Posterior cingulate gyrus (tissue), 11 donors: ENCODE data around the gene TRPM5.
A peak's percentile ranks its signal among the peaks of the same experiment; 100 is the strongest.

ENCODE experiments used
- DNase-seq, 10 donors: peaks; one replicate each; pipeline versions ENCODE4 v3.0.0 to v3.0.0-alpha.2; 2020 to 2021; ENCODE audit warnings: mixed read lengths in 3 of 10
- intact Hi-C: fragments of 100-400 bp; cut with DNase I; formaldehyde crosslinking; loops from one replicate; pipeline ENCODE4 v1.15.1; 2023

The TRPM5 gene

DNA sequence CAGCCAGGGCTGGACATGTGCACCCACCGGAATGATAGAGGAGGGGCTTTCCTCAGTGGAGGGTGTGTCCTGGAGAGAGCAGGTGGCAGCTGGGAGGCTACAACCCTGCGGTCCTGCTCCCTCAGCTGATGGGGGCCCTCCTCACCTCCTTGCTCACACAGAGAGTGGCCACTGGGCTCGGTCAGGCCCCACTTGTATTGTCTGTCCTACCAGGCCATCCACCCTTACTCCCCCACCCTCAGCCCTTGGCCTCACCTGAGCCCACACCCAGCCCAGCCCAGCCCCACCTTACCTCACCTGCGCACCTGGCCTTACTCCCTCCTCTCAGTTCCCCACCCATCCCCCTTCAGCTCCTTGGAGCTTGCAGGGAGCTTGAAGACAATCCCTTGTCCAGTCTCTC lies 3.1 kb downstream of the TRPM5 start:
- peak in 4 of 10 donors; percentile 6 to 72 (median 56) for DNase-seq
- intact Hi-C loops: no loop called here

DNA sequence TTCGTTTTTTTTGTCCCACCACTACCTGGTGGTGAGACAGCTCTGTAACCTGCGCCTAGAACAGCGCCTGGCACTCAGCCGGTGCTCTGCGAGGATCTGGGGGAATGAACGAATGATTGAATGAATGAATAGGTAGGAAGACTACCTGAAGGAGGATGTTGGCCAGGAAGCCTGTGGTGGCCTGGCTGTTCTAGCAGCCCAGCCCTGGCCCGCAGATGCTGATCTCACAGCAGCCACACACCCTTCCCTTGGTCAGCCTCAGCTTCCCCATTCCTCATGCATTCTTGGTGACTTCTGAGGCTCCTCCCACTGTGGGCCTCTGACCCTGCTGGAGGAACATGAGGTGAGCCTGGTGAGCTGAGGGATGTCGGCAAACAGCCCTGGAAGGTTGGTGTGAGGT lies 3.7 kb downstream of the TRPM5 start:
- intact Hi-C loops: no loop called here
- DNase-seq: peak in 4 of 10 donors; percentile 4 to 47 (median 26)

DNA sequence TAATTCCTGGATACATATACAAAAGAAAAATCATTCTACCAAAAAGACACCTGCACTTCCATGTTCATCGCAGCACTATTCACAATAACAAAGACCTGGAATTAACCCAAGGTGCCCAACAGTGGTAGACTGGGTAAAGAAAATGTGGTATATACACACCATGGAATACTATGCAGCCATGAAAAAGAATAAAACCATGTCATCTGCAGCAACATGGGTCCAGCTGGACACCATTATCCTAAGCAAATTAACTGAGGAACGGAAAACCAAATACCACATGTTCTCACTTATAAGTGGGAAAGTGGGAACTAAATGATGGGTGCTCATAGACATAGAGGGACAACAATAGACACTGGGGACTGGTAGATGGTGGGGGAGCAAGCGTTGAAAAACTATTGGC lies 4.5 kb downstream of the TRPM5 start:
- no peak for DNase-seq
- intact Hi-C loops: no loop called here

DNA sequence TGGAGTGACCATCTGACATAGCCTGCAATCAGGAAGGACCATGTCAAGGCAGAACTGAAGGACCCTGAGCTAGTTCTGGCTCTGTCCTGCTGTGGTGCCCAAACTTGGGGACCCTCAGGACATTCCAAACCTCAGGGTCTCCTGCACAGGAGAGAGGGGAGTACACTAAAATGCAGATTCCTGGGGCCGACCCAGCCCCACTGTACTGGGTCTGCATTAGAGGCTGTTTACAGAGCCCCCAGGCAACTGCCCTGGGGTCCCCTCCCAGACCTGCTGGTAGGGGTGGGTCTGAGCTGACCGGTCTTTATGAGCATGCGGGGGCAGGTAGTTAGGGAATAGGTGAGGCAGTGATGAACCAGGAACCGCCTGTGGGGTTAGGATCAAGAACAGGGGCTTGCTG lies 6.8 kb downstream of the TRPM5 start:
- peak in 4 of 10 donors; percentile 9 to 53 (median 52) for DNase-seq
- intact Hi-C loops: no loop called here

DNA sequence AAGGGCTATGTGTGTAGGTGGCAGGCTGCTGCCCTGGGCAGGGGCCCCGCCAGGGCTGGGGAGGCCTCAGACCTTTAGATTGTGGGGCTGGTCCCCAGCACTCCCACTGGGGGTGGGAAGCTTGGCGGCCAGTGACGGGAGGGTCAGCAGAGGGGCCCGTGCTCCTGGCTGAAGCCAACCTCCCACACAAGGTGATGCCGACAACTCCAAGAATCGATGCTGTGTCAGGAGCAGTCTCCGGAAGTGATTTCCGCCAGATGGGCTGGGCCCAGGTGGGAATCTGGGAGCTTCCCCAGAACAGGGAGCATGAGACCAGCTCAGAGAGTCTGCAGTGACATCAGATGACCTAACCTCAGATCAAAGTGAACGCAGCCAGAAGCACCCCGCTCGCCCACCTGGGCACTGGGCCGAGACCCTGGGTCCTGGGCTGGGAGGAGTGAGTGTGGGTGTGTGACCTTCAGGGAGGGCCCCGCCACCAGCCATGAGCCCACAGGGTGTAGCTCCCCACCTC lies 7.7 kb downstream of the TRPM5 start:
- peak in 3 of 10 donors; percentile 52 to 75 (median 60) for DNase-seq
- intact Hi-C loops: no loop called here

DNA sequence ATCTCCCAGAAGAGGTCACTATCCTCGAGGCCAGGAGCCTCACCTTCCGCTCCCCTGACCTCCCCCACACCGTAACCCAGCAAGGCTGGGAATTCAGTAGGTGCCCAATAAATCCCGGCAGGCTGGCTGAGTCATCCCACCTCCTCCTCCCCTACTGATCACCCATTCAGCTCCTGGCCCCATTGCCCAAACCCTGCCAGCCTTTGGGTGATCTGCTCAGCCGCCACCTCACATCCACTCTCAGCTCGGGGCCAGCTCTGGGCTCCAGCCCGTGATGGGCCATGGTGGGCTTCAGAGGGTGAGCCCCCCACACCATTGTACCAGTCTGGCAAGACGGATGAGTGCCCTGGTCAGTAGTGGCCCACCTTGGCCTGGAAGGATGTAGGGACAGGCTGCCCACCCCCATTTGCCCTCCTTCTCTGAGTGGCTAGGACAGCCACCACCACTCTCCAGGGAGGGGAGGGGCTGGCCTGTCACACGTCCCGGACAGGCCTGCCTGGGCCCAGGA lies 8.2 kb downstream of the TRPM5 start:
- DNase-seq: peak in 4 of 10 donors; percentile 15 to 60 (median 36)
- intact Hi-C loops: no loop called here

DNA sequence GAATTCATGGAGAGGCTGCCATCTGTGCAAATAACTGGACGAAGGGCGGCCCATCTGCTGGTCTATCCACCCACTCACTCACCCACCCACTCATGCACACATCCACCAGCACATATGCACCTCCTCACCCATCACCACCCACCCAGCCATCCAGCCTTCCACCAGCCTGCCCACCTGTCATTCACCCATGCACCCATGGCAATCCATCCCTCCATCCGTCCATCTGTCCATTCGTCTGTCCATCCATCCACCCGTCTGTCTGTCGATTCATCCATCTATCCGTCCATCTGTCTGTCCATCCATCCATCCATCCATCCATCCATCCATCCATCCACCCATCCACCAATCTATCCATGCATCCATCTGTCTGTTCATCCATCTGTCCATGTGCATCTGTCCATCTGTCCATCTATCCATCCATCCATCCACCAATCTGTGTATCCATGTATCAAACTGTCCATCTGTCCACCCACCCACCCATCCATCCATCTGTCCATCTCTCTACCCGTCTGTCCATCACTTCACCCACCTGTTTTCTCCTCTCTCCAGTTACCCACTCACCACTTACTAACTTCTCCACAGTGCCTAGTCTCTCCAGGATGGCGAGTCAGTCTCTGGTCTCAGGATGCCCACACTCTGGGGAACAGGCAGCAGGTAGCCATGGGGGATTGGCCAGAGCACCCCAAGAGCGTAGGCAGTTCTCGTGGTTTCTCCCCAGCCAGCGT lies 8.9 kb downstream of the TRPM5 start:
- intact Hi-C loops: no loop called here
- peak in 3 of 10 donors; percentile 41 to 78 (median 51) for DNase-seq

DNA sequence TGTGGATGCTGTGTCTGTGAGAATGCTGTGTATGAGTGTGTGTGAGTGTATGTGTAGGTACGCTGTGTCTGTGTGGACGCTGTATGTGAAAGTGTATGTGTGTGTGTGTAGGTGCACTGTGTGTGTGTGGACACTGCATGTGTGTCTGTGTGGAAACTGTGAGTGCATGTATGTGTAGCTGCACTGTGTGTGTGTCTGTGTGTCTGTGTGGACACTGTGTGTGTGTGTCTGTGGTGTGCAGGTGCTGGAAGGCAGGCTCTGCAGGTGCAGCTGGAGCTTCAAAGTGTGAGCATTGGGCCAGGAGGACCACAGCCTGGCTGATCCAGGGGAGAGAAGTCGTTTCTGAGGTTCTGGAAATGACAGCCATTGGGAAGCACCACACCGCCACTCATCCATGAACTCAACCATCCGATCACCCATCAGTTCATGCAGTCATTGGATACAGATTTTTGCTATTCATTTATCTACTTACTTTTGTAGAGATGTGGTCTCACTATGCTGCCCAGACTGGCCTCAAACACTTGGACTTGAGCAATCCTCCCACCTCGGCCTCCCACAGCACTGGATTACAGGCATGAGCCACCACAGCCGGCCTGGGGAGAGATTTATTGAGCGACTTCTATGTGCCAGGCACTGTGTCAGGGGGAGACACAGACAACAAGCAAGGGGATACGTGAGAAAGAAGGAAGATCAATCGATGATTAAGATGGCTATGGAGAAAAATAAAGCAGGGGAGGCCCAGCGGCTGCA lies 9.6 kb downstream of the TRPM5 start:
- intact Hi-C loops: no loop called here
- peak in 3 of 10 donors; percentile 13 to 61 (median 27) for DNase-seq

DNA sequence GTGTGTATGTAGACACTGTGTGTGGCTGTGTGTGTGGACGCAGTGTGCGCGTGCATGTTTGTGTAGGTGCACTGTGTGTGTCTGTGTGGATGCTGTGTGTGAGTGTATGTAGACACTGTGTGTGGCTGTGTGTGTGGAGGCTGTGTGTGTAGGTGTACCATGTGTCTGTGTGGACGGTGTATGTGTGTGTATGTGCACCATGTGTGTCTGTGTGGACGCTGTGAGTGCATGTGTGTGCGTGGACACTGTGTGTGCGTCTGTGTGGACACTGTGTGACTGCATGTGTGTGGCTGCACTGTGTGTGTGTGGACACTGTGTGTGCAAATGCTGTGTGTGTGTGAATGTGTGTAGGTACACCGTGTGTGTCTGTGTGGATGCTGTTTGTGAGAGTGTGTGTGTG lies 10.3 kb downstream of the TRPM5 start:
- intact Hi-C loops: no loop called here
- peak in 2 of 10 donors; percentile 13 to 43 for DNase-seq

DNA sequence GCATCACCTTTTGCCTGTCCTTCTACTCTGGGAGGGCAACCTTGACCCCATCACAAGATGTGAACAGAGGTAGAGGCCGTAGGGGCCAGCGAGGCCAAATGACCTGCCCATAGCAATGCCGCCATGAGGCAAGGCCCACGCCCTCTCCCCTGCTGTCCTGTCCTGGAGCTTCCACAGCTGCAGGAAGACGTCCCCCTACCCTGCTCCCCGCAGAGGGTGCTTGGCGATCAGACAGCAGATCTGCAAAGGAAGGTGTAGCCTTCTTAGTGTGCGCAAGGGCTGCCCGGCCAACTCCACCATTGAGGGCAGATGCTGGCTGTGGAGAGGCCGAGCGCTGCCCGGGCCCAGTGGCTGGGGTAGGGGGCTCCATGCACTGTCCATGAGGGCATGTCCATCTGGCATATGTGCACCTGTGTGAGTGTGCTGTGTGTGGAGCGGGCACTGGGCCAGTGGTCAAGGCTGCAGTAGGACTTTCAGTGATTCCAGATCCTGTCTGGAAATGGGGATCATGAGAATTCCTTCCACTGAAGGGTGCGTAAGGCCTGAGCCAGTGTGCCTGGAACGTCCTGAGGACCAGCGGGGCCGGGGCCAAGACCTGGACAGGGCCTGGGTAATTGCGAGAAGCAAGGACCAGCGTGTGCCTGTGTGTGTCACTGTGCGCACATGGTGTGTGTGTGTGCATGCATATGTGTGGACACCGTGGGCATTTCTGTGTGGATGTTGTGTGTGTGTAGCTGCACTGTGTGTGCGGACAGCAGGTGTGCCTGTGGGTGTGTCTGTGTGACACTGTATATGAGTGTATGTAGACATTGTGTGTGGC lies 11.0 kb downstream of the TRPM5 start:
- peak in 5 of 10 donors; percentile 3 to 65 (median 45) for DNase-seq

DNA sequence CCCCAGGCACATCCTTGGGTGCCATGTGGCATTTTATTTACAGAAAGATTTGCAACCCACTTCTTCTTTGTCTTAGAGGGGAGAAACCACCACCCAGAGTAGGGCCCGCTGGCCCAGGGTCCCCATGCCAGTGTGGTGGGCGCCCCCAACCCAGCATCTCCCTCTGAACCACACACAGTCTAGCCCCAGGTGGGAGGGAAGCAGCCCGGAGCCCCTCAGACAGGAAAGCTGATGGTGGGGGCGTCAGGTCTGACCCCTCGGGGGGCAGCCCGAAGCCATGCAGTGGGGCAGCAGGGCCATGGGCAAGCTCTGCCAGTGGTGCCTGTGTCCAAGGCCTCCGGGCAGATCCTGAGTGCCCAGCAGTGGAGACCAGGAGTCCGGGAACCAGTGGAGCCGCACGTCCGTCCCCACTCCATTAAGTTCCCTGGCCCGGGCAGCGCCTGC lies 11.7 kb downstream of the TRPM5 start:
- intact Hi-C loops: no loop called here
- DNase-seq: peak in 5 of 10 donors; percentile 3 to 78 (median 20)

More for the DNA sequence above, 11.0 kb downstream of the TRPM5 start:
- intact Hi-C loops: no loop called here

DNA sequence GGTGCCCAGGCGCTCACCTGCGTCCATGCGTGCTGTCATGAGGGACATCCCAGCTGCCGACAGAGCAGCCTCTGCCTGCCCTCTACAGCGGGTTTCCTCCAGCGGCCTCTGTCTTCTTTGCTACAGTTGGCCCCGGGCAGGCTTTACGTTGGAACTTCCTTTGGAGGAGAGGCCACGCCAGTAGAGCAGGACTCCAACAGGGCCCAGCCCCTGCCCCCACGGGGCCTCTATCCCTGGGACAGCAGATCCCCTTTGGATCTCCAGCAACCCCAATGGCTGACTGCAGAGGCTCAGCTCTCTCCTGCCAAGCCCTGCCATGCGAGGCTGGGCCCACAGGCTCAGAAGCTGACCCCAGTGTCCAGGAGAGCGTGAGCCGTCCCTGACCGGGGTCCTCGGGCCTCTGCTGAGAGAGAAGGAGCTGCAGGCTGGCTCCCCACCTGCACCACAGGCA lies 12.1 kb downstream of the TRPM5 start:
- intact Hi-C loops: no loop called here
- DNase-seq: peak in 4 of 10 donors; percentile 3 to 76 (median 49)

DNA sequence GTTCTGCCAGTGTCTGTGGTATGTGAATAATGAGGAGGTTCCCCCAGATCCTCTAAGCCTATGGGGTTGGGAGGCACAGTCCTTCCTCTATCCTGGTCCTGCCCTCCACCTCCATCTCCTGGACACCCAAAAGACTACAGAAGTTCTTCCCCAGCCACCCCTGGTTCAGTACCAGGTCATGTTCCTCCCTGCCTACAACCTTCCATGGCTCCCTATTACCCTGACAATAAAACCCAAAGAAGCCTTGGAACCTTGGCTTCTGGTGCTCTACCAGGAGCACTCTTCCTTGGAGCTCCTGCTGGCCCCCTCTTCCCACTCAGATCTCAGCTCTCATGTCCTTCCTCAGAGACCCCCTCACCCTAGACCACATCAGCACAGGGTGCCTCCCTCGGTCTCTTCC lies 12.9 kb downstream of the TRPM5 start:
- intact Hi-C loops: no loop called here
- DNase-seq: peak in 2 of 10 donors; percentile 8 to 21

DNA sequence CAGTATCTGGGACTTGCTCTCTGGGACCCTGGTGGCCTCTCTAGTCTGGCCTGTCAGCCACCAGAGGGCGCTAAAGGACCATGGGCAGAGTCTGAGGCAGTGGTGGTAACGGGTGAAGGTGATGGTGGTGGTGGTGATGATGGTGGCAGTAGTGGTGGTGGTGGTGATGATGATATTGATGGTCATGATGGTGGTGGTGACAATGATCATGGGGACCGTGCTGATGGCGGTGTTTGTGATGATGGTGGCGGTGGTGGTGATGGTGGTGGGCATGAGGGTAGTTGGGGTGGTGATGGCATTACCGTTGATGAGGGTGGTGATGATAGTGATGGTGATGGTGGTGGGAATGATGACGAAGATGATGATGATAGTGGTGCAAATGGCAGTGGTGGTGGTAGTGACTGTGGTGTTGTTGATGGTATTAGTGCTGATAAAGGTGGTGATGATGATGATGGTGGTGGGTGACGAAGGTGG lies 16.0 kb downstream of the TRPM5 start:
- intact Hi-C loops: loop anchor here (1.0 kb wide), 2 partner anchors 103 to 460 kb away; no protein-coding TSS in a partner anchor
- DNase-seq: peak in 6 of 10 donors; percentile 56 to 91 (median 68)

DNA sequence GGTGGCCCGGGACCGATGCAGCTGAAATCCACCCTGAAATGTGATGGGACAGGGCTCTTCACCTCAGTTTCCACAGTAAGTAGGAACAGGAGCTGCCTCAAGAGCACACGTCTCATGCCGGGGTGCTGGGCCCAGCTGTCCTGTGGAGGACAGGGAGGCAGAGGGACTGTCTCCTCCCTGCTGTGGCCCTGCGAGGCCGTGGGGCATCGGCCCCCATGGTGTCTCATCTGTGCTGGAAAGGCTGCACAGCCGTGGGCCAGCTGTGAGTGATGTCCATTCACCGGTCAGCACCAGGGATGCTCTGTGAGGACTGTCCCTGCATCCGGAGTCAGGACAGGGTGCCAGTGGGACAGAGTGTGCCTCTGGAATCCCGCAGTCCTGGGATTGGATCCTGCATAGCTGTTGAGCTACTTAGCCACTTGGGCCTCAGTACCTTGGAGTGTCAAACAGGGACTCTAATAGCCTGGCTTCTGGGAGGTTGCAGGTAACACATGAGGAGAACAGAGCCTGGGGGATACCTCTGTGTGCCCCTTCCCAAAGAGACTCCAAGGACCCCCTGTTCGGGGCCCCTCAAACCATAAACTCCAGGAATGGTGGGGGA lies 16.5 kb downstream of the TRPM5 start:
- peak in 1 of 10 donors; percentile 72 for DNase-seq
- intact Hi-C loops: loop anchor here (1.0 kb wide), 2 partner anchors 103 to 460 kb away; no protein-coding TSS in a partner anchor

DNA sequence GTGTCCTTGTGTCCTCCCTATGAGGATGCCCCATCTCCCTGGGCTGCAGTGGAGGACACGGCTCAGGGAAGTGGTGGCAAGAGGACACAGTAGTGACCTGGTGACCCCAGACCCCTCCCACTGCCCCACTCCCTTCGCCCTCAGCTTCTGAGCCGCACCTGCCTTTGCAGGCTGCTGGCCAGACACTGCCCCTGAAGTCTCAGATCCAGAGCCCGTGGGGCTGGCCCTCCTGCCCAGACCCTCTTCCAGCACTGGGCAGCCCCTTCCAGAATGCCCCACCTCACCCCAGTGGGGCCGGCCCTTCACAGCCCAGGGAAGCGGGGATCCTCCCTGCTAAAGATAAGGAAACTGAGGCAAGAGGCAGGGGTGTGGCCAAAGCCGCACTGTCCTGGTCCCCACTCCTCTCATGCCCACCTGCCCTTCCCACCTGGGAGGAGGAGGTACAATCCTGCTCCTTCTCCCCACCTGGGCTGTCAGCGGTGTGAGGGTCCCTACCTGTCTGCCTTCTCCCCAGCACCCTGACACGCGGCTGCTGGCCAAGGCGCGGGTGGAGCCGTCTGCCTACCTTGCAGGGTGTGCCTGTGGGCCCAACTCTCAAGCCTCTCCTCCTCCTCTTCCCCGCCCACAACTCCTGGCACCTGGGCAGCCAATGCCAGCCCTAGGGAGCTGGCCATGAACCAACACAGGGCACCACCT lies 17.3 kb downstream of the TRPM5 start:
- peak in 1 of 10 donors; percentile 72 for DNase-seq
- intact Hi-C loops: no loop called here

DNA sequence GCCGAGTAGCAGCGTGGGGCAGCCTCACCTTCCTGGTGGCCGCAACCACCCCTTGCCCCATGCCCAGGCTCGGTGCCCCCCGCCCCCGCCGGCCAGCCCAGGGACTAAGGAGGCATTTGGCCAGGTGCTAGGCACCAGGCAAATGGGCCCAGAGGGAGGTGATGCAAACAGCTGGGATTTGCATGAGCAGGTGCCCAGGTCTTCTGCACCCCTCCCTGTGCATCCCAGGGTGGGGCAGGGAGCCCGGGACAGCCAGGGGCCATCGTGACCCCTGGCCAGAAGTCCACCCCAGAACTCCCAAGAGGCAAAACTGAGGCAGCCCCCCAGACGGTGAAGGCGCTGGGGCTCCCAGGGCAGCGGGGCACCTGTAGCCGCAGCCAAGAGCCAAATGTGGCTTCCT lies 18.1 kb downstream of the TRPM5 start:
- intact Hi-C loops: no loop called here
- peak in 1 of 10 donors; percentile 73 for DNase-seq

DNA sequence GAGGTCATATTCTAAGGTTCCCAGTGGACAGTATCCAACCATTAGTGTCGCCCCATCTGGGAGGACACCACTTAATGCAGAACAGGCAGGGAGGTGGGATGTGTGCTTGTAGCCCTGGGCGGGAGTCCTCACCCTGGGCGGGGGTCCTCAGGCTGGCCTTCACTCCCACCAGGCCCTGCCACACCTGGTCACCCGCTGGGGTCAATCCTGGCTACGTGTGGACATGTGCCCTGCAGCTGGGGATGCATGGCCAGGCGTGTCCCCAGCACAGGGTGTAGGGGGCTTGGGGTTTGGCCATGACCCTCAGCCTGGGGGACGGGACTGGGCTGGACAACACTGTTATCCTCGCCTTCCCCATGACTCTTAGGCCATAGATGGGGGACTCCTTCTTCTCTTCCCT lies 18.8 kb downstream of the TRPM5 start:
- intact Hi-C loops: no loop called here
- peak in 1 of 10 donors; percentile 46 for DNase-seq
